ENCODE measurements around the gene CARD14. TPM values are rescaled to one million over a fixed set of nuclear protein-coding genes. Genes with fewer than 3 reads are reported as not detected.

Gene CARD14
- total RNA-seq, 1 experiment from 2014 or later, result not detected

DNA sequence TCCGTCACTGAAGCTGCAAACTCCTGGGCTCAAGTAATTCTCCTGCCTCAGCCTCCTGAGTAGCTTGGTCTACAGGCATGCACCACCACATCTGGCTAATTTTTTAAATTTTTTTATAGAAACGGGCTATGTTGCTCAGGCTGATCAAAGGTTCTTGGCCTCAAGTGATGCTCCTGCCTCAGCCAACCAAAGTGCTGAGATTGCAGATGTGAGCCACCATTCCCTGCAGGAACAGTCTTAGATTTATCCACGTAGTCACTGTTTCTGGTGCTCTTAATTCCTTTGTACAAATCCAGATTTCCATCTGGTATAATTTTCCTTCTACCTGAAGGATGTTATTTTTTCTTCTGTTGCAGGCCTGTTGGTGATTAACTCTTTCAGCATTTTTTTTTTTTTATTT, 63.4 kb downstream of the CARD14 start:
- BruUV-seq (replicated peaks), result no TSS peak
- no peaks in the 10 kb centered on the region for H3K4me1 ChIP-seq (ENCODE audit: control insufficient read depth, insufficient read depth, low read length)
- no peak overlapping the region for H3K27ac ChIP-seq (ENCODE audit: low read length)
- ChIA-PET POLR2A (no interaction called here), CTCF (no interaction called here)
- DNase-seq (ENCODE audit: low read depth, low spot score) (no peak), ATAC-seq (no peak)
- 0 out of 2 replicates have a peak, but pooled peaks cover 2% of the 10 kb centered on the region for H3K36me3 ChIP-seq (ENCODE audit: control insufficient read depth, insufficient read depth, low read length)
- H3K9me3 ChIP-seq (ENCODE audit: control insufficient read depth, insufficient read depth, low read depth, low read length), result peaks cover 14% of the 10 kb centered on the region; the same call in 1 of the 2 replicates
- H3K4me3 ChIP-seq (ENCODE audit: low read depth in 2 of 2, low read length in 2 of 2), result no peak overlapping the region
- intact Hi-C loops (cut with micrococcal nuclease; ENCODE audit: unreplicated experiment), result no loop called here
- H3K27me3 ChIP-seq (ENCODE audit: control insufficient read depth, insufficient read depth, low read length), result no peaks in the 10 kb centered on the region
- in situ Hi-C loops (cut with HindIII; ENCODE audit: low pct_unique_long_range_greater_than_20kb, low sequenced_read_pairs), result no loop called here
- TF ChIP-seq, protein P1, sequence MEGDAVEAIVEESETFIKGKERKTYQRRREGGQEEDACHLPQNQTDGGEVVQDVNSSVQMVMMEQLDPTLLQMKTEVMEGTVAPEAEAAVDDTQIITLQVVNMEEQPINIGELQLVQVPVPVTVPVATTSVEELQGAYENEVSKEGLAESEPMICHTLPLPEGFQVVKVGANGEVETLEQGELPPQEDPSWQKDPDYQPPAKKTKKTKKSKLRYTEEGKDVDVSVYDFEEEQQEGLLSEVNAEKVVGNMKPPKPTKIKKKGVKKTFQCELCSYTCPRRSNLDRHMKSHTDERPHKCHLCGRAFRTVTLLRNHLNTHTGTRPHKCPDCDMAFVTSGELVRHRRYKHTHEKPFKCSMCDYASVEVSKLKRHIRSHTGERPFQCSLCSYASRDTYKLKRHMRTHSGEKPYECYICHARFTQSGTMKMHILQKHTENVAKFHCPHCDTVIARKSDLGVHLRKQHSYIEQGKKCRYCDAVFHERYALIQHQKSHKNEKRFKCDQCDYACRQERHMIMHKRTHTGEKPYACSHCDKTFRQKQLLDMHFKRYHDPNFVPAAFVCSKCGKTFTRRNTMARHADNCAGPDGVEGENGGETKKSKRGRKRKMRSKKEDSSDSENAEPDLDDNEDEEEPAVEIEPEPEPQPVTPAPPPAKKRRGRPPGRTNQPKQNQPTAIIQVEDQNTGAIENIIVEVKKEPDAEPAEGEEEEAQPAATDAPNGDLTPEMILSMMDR (IDR thresholded peaks at IDR 0.05), result no peak
- TF ChIP-seq TCF7L2 (IDR thresholded peaks at IDR 0.05; ENCODE audit: low read depth, low read length), result no peak
- no peak for TF ChIP-seq SIN3A (IDR thresholded peaks at IDR 0.05; ENCODE audit: borderline replicate concordance, insufficient read depth, low read depth, low read length)

DNA sequence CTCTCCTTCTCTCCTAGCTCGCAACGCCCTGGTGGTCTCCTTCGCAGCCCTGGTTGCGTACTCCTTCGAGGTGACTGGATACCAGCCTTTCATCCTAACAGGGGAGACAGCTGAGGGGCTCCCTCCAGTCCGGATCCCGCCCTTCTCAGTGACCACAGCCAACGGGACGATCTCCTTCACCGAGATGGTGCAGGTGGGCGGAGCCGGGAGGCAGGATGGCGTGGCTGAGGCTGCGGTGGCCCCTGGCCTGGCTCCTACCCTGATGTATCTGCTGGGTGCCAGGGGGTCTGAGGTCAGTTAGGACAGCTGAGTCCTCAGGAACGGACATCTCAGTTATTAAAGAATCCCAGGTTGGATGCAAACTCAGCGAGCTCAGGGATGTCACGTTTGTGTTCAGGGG, 67.1 kb downstream of the CARD14 start:
- CTCF ChIA-PET, result no interaction called here

More for the DNA sequence above, 67.1 kb downstream of the CARD14 start:
- ATAC-seq, result no peak
- Histone ChIP-seq H3K4me3 (ENCODE audit: low read depth in 2 of 2, low read length in 2 of 2) (no peak overlapping the region), H3K27ac (ENCODE audit: low read length) (no peak overlapping the region), H3K36me3 (ENCODE audit: control insufficient read depth, insufficient read depth, low read length) (0 out of 2 replicates have a peak, but pooled peaks cover 2% of the 10 kb centered on the region), H3K27me3 (ENCODE audit: control insufficient read depth, insufficient read depth, low read length) (no peaks in the 10 kb centered on the region), H3K9me3 (ENCODE audit: control insufficient read depth, insufficient read depth, low read depth, low read length) (peaks cover 10% of the 10 kb centered on the region; the same call in 1 of the 2 replicates), H3K4me1 (ENCODE audit: control insufficient read depth, insufficient read depth, low read length) (no peaks in the 10 kb centered on the region)
- TF ChIP-seq, protein P2, sequence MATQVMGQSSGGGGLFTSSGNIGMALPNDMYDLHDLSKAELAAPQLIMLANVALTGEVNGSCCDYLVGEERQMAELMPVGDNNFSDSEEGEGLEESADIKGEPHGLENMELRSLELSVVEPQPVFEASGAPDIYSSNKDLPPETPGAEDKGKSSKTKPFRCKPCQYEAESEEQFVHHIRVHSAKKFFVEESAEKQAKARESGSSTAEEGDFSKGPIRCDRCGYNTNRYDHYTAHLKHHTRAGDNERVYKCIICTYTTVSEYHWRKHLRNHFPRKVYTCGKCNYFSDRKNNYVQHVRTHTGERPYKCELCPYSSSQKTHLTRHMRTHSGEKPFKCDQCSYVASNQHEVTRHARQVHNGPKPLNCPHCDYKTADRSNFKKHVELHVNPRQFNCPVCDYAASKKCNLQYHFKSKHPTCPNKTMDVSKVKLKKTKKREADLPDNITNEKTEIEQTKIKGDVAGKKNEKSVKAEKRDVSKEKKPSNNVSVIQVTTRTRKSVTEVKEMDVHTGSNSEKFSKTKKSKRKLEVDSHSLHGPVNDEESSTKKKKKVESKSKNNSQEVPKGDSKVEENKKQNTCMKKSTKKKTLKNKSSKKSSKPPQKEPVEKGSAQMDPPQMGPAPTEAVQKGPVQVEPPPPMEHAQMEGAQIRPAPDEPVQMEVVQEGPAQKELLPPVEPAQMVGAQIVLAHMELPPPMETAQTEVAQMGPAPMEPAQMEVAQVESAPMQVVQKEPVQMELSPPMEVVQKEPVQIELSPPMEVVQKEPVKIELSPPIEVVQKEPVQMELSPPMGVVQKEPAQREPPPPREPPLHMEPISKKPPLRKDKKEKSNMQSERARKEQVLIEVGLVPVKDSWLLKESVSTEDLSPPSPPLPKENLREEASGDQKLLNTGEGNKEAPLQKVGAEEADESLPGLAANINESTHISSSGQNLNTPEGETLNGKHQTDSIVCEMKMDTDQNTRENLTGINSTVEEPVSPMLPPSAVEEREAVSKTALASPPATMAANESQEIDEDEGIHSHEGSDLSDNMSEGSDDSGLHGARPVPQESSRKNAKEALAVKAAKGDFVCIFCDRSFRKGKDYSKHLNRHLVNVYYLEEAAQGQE (IDR thresholded peaks at IDR 0.05; ENCODE audit: insufficient read depth in 1 of 2, low read depth in 2 of 2, low read length in 1 of 2), result no peak
- TF ChIP-seq TCF7L2 (IDR thresholded peaks at IDR 0.05; ENCODE audit: low read depth, low read length) (no peak), SIN3A (IDR thresholded peaks at IDR 0.05; ENCODE audit: borderline replicate concordance, insufficient read depth, low read depth, low read length) (no peak), POLR2AphosphoS5 (IDR thresholded peaks at IDR 0.05; ENCODE audit: low read depth, low read length) (no peak)
- TF ChIP-seq, protein P1 (IDR thresholded peaks at IDR 0.05), result no peak
- in situ Hi-C loops (cut with HindIII; ENCODE audit: low pct_unique_long_range_greater_than_20kb, low sequenced_read_pairs) (no loop called here), intact Hi-C loops (cut with micrococcal nuclease; ENCODE audit: unreplicated experiment) (no loop called here)
- POLR2A ChIA-PET, result interaction anchor here (0.6 kb wide), 1 partner anchor 461 kb away, joined by 3 read pairs; no protein-coding TSS in a partner anchor
- no peak for DNase-seq (ENCODE audit: low read depth, low spot score)
- no TSS peak for BruUV-seq (replicated peaks)
